Measurements from ENCODE around the gene WDR91.

GRCh38 chr7:135251496-135252391 lies 40.4 kb upstream of the WDR91 start:
- no peak for TF ChIP-seq BHLHE40 (IDR thresholded peaks at IDR 0.05; ENCODE audit: borderline replicate concordance)
- TF ChIP-seq ZNF384 (IDR thresholded peaks at IDR 0.05), result no peak
- no peak for TF ChIP-seq CTBP1 (IDR thresholded peaks at IDR 0.05; ENCODE audit: borderline replicate concordance)
- no peak for TF ChIP-seq SP1 (IDR thresholded peaks at IDR 0.05)
- TF ChIP-seq NFRKB (IDR thresholded peaks at IDR 0.05), result no peak
- TF ChIP-seq FOXK2 (IDR thresholded peaks at IDR 0.05), result no peak
- TF ChIP-seq TARDBP (IDR thresholded peaks at IDR 0.05), result no peak
- no peak for TF ChIP-seq PKNOX1 (IDR thresholded peaks at IDR 0.05)
- no peak for TF ChIP-seq HDGF (IDR thresholded peaks at IDR 0.05; ENCODE audit: borderline replicate concordance)
- no peak for TF ChIP-seq FOXA1 (IDR thresholded peaks at IDR 0.05)
- TF ChIP-seq FOXM1 (IDR thresholded peaks at IDR 0.05; ENCODE audit: borderline replicate concordance), result no peak
